GM19035 (cell line): ENCODE results near the gene GRID2.

Experiments
- ATAC-seq: cut with Tn5 transposase; IDR thresholded peaks from one replicate; pipeline ENCODE4 v1.9.1; 2021; ENCODE audit not compliant: unreplicated experiment

The GRID2 gene

GRCh38 chr4:93730251-93730650 lies 1426.5 kb downstream of the GRID2 start:
- ATAC-seq = no peak

DNA sequence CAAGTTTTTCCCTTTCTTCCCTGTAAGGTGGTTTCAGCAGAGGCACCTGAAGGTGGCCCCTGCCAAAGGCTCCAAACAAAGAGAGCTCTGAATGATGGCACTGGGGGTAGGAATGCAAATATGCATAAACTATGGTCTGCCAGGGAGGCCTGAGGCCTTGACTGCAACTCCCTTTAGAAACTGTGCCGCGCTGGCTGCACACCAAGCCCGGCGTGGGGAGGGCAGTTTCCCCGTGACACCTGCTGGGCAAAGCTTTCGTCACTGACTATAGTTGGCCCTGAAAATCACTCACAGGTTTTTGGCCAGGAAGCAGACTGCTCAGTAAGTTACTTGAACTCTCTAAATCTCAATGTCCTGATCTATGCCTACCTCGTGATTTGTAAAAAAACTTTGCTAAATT lies 1427.0 kb downstream of the GRID2 start:
- ATAC-seq = no peak

- no peak for ATAC-seq
Measured at GRCh38 chr4:93731456-93731855, 1427.7 kb downstream of the GRID2 start.

GRCh38 chr4:93732509-93732908 lies 1428.7 kb downstream of the GRID2 start:
- ATAC-seq = no peak

DNA sequence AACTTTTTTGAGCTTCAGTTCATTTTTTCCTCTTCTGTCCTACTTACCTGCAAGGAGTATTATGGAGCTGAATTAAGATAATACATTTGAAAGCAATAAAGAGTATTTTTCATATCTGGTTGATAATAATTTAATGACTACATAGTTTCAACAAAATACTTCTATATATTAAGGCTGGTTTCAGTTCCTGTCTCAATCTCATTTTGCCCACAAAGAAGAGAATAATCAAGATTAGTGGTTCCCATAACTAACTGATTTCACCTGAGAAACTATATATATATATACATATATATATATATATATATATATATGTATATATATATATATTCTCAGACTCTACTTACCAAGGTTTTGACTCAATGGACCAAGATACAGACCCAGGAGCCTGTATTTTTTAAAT lies 1437.1 kb downstream of the GRID2 start:
- no peak for ATAC-seq

DNA sequence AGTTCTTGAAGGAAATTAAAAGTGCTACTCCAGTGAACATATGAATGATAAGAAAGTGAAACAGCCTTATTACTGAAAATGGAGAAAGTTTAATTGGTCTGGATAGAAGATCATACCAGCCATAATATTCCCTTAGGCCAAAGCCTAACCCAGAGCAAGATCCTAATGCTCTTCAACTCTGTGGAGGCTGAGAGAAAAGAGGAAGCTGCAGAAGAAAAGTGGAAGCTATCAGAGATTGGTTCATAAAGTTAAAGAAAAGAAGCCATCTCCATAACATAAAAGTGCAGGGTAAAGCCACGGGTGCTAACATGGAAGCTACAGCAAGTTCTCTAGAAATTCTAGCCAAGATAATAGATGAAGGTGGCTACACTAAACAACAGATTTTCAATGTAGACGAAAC lies 1439.3 kb downstream of the GRID2 start:
- no peak for ATAC-seq

- ATAC-seq = no peak
Measured at GRCh38 chr4:93743635-93744034, 1439.9 kb downstream of the GRID2 start.

DNA sequence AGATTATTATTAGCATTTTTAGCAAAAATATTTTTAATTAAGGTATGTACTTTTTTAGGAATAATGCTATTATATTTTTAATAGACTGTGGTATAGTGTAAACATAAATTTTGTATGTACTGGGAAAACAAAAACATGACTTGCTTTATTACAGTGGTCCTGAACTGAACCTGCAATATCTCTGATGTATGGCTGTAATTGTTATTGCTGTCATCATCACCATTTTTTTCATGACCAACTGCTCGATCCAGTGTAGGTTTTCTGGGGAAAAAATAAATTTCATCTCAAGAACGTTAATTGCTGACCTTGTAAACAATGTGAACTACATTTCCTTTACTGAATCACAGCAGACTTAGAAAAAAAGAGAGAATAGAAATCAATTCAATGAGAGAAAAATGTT lies 1441.2 kb downstream of the GRID2 start:
- ATAC-seq = no peak

DNA sequence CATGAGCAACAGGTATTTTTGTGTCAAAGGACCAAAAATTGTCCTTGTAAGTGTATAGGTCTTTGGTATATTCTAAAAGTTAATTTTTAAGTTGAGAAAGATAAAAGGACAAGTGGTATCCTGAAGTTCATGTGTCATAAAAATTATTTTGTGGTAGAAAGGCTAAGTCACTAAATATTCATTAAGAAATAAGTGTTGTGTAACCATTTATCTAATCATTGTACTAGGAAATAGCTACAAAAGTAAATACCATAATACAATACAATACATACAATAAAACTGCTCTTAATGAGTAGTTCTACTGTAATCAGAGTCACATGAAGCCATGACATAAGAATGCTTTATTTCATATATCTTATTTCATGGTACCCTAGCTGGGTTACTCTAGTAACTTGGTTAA lies 1442.3 kb downstream of the GRID2 start:
- ATAC-seq = no peak

- ATAC-seq = no peak
Measured at GRCh38 chr4:93747220-93747619, 1443.5 kb downstream of the GRID2 start.

DNA sequence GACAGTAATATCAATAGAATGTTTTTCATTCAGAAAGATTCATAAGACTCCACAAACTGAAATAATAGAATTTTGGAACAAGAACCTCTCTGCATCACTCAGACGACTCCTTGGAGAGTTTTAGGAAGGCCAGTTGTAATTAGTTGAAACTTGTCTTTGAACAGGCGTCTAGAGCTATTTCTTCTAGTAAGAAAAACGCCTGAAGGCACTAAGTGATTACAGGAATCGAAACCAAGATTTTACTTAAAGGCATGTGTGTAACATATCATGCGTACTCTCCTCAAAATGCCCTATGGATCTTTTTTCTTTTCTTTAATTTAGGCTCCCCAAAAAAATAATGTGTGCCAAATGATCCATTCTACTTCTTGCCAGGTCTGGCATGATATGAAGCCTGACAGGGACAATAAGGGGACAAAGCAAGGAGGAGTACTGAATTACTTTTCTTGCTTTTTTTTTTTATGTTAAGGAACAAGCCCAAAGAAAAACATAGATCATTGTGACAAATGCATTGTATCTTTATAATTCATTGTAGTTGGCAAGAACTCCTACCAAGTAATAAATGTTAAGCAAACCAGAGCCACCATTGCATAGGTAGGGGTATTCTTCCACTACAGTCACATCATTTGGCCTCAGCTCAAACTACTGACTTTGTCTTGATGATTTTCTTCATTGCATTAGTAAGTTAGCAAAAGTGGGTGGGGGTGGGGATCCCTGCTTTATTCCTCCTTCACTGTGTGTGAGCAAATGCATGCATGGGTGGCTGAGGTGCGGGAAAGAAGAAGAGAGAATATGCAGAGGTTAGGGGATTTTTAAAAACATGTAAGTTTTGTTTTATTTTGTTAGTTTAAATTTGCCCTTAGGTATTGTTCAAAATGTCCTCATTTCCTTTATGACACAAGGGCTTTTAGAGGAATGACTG lies 1444.9 kb downstream of the GRID2 start:
- ATAC-seq = peak; percentile 25

- ATAC-seq = peak; percentile 79
Measured at GRCh38 chr4:93749292-93749761, 1445.6 kb downstream of the GRID2 start.

GRCh38 chr4:93751411-93751810 lies 1447.6 kb downstream of the GRID2 start:
- no peak for ATAC-seq

DNA sequence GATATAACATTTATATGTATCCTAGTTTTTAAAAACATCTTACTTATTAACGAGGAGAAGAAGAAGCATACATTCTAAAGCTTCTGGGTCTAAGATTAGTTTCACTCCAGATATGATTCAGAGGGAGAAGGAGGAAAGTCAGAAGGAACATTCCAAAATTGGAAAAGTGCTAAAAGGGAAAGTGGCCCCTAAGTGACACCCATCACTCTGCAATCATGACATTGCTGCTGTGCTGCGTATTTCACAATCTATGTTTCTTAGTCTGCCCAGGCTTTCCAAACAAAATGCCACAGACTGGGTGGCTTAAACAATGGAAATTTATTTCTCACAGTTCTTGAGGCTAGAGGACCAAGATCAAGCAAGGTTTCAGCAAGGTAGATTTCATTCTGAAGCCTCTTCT lies 1452.3 kb downstream of the GRID2 start:
- no peak for ATAC-seq

DNA sequence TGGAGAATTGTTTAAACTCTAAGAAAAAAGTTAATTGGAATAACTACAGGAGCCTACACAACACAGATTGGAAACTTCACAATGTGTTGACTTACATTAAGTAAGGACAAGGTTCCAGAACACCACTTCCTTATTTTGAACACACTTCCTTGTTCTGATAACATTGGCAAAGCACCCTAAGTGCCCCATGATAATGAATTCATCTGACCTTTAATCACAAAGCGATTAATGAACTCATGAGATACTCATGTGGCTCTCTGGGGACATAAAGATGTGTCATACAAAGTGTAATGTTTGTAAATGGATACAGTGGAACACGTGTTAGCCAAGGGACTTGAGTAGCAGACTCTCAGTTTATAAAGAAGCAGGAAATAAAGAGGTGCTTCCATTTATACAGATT lies 1455.7 kb downstream of the GRID2 start:
- no peak for ATAC-seq

DNA sequence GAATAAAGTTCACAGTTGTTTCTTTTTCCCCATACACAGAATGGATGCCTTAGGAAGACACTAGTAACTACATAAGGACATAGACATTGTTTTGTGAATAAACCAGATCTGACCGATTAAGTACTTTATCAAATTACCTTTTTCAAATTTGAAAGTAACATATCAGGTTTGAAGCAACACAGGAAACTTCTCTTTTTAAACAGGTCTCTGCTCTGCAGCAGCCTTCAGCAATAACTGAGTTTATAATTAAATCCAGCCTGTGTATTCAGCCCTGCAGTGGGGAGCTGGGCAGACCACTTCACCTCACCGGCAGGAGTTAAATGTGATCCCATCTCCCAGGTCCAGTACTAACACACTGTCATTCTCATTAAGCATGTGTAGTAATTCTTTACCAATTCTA lies 1456.5 kb downstream of the GRID2 start:
- ATAC-seq = no peak

DNA sequence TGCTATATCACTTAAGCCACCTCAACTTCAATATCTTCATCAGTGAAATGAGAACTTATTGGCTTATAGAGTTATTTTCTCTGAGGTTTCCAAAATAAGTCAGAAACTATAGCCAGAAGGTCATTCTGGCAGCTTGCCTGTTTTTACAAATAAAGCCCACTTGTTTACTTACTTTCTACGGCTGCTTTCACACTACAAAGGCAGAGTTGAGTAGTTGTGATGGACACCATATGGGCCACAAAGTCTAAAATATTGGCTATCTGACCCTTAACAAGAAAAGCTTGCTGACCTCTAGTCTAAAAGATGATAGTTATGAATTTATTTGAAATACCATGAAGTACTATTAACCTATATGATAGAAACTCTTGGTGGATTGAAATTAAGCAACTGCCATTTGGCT lies 1457.5 kb downstream of the GRID2 start:
- ATAC-seq = no peak

DNA sequence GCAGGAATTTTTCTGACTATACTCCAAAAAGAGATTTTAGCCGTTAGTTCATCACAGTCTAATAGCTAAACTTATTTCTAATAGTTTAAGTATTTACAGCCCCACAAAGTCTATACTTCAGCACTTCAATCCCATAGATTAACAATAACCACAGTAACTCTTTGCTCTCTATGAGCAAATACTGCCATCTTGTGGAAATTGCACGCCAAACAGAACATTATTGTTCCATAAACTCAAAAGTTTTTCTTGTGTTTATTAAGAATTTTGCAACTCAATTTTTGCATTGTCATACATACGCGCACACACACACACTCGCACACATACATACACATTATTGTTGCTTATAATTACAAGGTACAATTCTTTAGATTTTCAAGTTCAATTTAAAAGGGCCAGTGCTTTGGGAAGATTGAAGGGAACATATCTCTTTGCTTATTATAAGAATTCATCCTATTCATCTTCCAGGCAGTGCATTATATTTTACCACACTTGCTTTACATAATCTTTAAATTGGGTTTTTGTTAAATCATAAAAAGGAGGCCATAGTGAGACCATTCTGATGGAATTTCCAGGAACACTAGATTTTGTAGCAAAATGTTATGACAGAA lies 1461.0 kb downstream of the GRID2 start:
- ATAC-seq = peak; percentile 71

DNA sequence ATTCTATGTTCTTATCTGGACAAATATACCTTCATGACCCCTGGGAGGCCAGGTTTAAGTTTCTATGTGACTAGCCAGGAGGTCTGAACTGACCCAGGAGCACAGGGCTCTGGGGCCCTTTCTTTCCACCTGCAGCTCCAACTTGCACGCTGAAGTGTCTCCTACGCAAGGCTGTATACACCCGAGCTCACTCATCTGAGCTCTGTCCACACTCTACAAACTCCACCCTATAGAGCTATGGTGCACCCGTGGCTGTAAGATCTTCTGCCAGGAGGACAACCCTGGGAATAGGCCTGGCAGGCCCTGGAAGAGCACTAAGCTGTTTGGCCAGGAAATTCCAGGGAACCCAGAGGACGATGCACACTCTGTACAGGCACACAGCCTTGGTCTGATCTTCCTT lies 1464.2 kb downstream of the GRID2 start:
- no peak for ATAC-seq

GRCh38 chr4:93770201-93770600 lies 1466.4 kb downstream of the GRID2 start:
- no peak for ATAC-seq

GRCh38 chr4:93771640-93772411 lies 1468.1 kb downstream of the GRID2 start:
- no peak for ATAC-seq

DNA sequence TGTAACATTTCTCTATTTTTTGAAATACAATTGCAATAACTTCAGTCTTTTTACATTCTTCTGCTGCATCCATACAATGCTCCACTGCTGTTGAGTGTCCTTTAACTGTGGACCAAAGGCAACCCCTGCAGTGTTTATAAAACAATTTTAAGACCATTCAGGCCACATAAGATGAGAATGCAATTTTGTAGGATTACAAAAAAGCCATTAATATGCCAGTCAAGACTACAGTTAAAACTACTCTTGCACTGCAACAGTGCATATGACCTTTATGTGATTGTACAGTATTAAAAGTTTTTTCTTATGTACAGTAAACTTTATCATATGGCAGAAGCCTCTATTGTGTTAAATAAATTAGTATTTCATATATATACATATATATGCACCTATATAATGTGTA lies 1469.1 kb downstream of the GRID2 start:
- no peak for ATAC-seq
